Lung (tissue), 12 donors: Measurements from ENCODE around the gene DIP2C. TPM values are rescaled to one million over a fixed set of nuclear protein-coding genes. Genes with fewer than 3 reads are reported as not detected.
"Not testable (repeated sequence)": the region's sequence is repeated elsewhere in the genome, so short reads cannot be mapped to it uniquely, and the experiment has no call there.

Experiments
- ATAC-seq: fragments of 200-7000 bp; cut with Tn5 transposase; one replicate; pipeline ENCODE4 v1.9.1; 2020; ENCODE audit warnings: moderate number of reproducible peaks; ENCODE audit not compliant: insufficient read depth, low FRiP score
- DNase-seq, 3 donors: peaks; one replicate each; pipeline ENCODE4 v3.0.0-alpha.2; 2013 to 2017
- H3K27ac ChIP-seq, 2 donors: one replicate each; pipeline ENCODE4 v1.5.1; 2013; ENCODE audit warnings: mild to moderate bottlenecking in 2 of 2, moderate library complexity in 2 of 2, control low read depth in 1 of 2, inconsistent platforms in 1 of 2, low read depth in 1 of 2, low read length in 1 of 2
- H3K27me3 ChIP-seq, 3 donors: one replicate each; pipeline ENCODE4 v1.5.1; 2013; ENCODE audit warnings: low read length in 2 of 3; ENCODE audit not compliant: control insufficient read depth in 3 of 3, insufficient read depth in 3 of 3
- H3K36me3 ChIP-seq, 4 donors: one replicate each; pipeline ENCODE4 v1.5.1; 2013; ENCODE audit warnings: low read length in 4 of 4, mild to moderate bottlenecking in 1 of 4, moderate library complexity in 1 of 4; ENCODE audit not compliant: control insufficient read depth in 4 of 4, insufficient read depth in 4 of 4
- H3K4me1 ChIP-seq, 5 donors: one replicate each; pipeline ENCODE4 v1.5.1; 2013; ENCODE audit warnings: low read length in 5 of 5, mild to moderate bottlenecking in 2 of 5, moderate library complexity in 1 of 5; ENCODE audit not compliant: control insufficient read depth in 5 of 5, insufficient read depth in 5 of 5
- H3K4me3 ChIP-seq: one replicate; pipeline ENCODE4 v1.5.1; 2013; ENCODE audit warnings: mild to moderate bottlenecking, control low read depth, moderate library complexity
- H3K9ac ChIP-seq, 2 donors: one replicate each; pipeline ENCODE4 v1.5.1; 2013; ENCODE audit warnings: low read length in 2 of 2, control low read depth in 1 of 2; ENCODE audit not compliant: insufficient read depth in 1 of 2
- H3K9me3 ChIP-seq, 4 donors: one replicate each; pipeline ENCODE4 v1.5.1; 2013; ENCODE audit warnings: low read length in 3 of 4, mild to moderate bottlenecking in 1 of 4, moderate library complexity in 1 of 4; ENCODE audit not compliant: control insufficient read depth in 4 of 4, insufficient read depth in 3 of 4
- CTCF ChIP-seq: IDR thresholded peaks from 2 replicates; pipeline ENCODE4 v1.5.1; 2012; ENCODE audit warnings: mild to moderate bottlenecking; ENCODE audit errors: control extremely low read depth, extremely low read depth
- WGBS, 2 donors: extraction: QIAGEN DNeasy Blood & Tissue Kit; methylation state at CpG; one replicate each; pipeline ENCODE4 v1.1.7; 2013; 5-methylcytosine and 5-hydroxymethylcytosine counted together
- polyA plus RNA-seq, 2 donors: library from polyadenylated mRNA; stranded (reverse); fragments of 200-250 nt; gene quantifications; one replicate each; pipeline ENCODE4 v1.2.1, GENCODE V29; 2013
- total RNA-seq, 2 donors: library from RNA; depleted of rRNA in 1 of 2; stranded (reverse); fragments of >200 nt in 1 of 2; gene quantifications; one replicate each; pipeline ENCODE4 v1.2.1, GENCODE V29; 2014 to 2021
- donor health status: control.
- donor health status: control.
- donor health status: Bipolar disorder and iron deficiency.
- donor health status: healthy.
- donor health status: DM: yes; HTN: yes; CAD: no.

The DIP2C gene
- total and polyA plus RNA-seq, 4 donors = 3.6 to 20.0 (median 9.5) TPM

- Histone ChIP-seq H3K36me3 (peaks cover 4 to 25% (median 17%) of the 10 kb centered on the region in 4 donors), H3K4me3 (no peak overlapping the region), H3K27ac (no peak overlapping the region), H3K27me3 (no peaks in the 10 kb centered on the region), H3K9me3 (peaks cover 0 to 3% (median 0%) of the 10 kb centered on the region in 4 donors), H3K9ac (no peak overlapping the region), H3K4me1 (peaks cover 0 to 8% (median 0%) of the 10 kb centered on the region in 5 donors)
- WGBS, 2 donors = 96 to 97% methylated on average over 17 of the region's 17 CpGs
- ATAC-seq (no peak), DNase-seq (peak in 1 of 3 donors; percentile 9)
- no peak for TF ChIP-seq CTCF
These were observed 341.0 kb downstream of the DIP2C start for GRCh38 chr10:348456-348855.

- WGBS, 2 donors = 90 to 94% methylated on average over 34 of the region's 34 CpGs
- DNase-seq = peak in 1 of 3 donors; percentile 8
- ATAC-seq, H3K27me3 ChIP-seq, H3K27ac ChIP-seq, H3K4me1 ChIP-seq, H3K4me3 ChIP-seq, H3K9ac ChIP-seq, H3K9me3 ChIP-seq: not testable (repeated sequence)
- H3K36me3 ChIP-seq = peaks cover 4 to 25% (median 19%) of the 10 kb centered on the region in 4 donors
These were observed 341.7 kb downstream of the DIP2C start for GRCh38 chr10:347774-348173.

DNA sequence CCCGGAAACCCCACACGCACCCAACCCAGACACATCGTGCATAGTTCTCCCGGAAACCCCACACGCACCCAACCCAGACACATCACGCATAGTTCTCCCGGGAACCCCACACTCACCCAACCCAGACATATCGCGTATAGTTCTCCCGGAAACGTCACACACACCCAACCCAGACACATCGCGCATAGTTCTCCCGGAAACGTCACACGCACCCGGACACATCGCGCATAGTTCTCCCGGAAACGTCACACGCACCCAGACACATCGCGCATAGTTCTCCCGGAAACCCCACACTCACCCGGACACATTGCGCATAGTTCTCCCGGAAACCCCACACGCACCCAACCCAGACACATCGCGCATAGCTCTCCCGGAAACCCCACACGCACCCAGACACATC, 342.3 kb downstream of the DIP2C start:
- peaks cover 3 to 25% (median 18%) of the 10 kb centered on the region in 4 donors for H3K36me3 ChIP-seq
- not testable (repeated sequence) for H3K4me3 ChIP-seq, H3K4me1 ChIP-seq, DNase-seq, H3K9me3 ChIP-seq, H3K9ac ChIP-seq, H3K27ac ChIP-seq, H3K27me3 ChIP-seq, ATAC-seq
- WGBS, 2 donors = 89 to 90% methylated on average over 33 of the region's 33 CpGs

GRCh38 chr10:344582-345200, 344.8 kb downstream of the DIP2C start:
- H3K4me3 ChIP-seq = no peak overlapping the region
- TF ChIP-seq CTCF = no peak
- 96 to 97% methylated on average over 27 of the region's 27 CpGs for WGBS, 2 donors

More at GRCh38 chr10:344582-345200, 344.8 kb downstream of the DIP2C start:
- H3K9ac ChIP-seq = no peak overlapping the region
- H3K36me3 ChIP-seq = peaks cover 8 to 29% (median 20%) of the 10 kb centered on the region in 4 donors
- H3K9me3 ChIP-seq = peaks cover 0 to 3% (median 0%) of the 10 kb centered on the region in 4 donors
- no peak overlapping the region for H3K27ac ChIP-seq
- H3K27me3 ChIP-seq = no peaks in the 10 kb centered on the region
- H3K4me1 ChIP-seq = peaks cover 0 to 8% (median 0%) of the 10 kb centered on the region in 5 donors
- ATAC-seq = no peak
- peak in 1 of 3 donors; percentile 5 for DNase-seq
